GM19467 (cell line): ENCODE measurements around the gene SCN1B.

Source experiments
- ATAC-seq: cut with Tn5 transposase; IDR thresholded peaks from one replicate; pipeline ENCODE4 v1.9.1; 2021; ENCODE audit warnings: mild to moderate bottlenecking, moderate library complexity; ENCODE audit not compliant: unreplicated experiment

SCN1B gene

DNA sequence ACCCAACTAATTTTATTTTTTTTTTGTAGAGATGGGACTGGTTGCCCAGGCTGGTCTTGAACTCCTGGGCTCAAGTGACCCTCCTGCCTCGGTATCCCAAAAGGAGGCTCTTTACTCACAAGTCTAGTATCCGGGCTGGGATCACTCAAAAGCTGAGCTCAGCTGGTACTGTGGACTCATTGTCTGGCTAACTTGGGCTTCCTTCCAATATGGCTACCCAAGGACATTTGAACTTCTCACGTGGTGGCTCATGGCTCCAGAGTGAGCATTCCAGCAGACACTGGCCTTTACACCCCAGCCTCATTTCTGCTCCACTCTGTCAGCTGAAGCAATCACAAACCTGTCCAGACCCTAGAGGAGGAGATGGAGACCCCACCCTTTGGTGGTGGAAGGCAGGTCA lies 40.2 kb downstream of the SCN1B start:
- no peak for ATAC-seq

DNA sequence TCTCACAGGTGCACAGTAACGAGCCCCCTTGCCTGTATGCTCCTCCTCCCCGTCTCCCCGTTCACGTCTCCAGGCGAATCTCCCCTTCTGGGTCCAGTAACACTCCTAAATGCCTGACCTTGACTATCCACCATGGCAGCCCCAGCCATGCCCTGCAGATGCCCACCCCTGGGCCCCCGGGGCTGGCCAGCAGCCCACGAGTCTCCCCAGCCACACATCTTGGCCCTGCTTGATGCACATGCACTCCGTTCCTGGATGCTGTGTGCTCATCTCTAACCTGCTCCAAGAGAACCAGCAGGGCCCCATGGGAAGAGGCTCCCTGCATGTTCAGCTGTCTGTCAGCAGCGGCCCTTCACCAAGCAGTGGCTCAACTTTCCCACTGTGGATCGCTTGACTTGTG lies 43.2 kb downstream of the SCN1B start:
- no peak for ATAC-seq

DNA sequence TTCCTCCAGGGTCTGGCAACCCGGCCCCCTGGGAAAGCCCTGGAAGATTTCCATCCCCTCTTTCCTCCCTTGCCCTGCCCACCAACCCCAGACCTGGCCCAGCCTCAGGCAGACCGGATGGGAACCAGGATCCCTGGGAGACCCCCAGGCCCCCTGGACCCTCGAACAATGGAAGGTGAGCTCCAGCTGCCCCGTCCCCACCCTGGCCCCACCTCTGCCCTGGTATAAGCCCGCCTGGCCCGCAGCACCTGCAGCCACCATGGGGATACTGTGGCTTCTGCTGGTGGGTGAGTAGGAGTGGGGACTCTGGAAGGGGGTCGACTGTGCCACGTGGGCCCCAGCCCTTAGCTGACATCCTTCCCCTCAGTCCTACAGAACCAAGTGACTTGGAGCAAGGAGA lies 43.7 kb downstream of the SCN1B start:
- ATAC-seq: no peak

DNA sequence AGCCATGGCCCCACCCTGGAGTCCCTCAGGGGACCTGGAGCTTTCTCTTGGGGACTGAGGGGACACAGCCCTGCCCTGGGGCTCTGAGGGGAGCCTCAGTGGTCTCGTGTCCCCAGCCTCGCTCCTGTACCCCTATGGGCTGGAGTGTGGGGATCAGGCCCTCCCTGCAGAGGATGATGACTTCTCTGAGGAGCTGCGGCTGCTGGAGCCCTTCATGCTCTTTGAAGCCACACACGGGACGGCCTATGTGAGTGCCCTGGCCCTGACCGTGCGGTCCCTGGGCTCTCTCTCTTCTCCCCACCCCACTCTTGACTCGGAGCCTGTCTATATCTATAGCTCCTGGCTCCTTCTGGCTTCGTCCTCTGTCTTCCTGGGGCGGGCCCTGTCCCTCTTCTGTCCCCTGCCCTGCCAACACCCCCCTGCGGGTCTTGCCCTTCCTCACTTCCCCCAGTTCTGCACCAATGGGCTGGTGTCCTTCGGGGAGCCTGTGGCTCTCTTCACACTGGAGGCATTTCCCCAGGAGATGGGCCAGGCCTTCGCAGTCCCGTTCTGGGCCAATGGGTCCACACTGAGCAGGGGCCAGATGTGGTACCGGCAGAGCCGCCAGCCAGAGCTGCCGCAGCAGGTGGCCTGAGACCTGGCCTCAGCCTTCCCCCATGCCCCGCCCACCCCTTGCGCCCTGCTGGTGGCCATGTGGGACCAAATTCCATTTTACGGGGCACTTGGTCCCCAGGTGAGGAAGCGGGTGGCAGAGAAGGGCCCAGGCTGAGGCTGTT lies 44.3 kb downstream of the SCN1B start:
- no peak for ATAC-seq

DNA sequence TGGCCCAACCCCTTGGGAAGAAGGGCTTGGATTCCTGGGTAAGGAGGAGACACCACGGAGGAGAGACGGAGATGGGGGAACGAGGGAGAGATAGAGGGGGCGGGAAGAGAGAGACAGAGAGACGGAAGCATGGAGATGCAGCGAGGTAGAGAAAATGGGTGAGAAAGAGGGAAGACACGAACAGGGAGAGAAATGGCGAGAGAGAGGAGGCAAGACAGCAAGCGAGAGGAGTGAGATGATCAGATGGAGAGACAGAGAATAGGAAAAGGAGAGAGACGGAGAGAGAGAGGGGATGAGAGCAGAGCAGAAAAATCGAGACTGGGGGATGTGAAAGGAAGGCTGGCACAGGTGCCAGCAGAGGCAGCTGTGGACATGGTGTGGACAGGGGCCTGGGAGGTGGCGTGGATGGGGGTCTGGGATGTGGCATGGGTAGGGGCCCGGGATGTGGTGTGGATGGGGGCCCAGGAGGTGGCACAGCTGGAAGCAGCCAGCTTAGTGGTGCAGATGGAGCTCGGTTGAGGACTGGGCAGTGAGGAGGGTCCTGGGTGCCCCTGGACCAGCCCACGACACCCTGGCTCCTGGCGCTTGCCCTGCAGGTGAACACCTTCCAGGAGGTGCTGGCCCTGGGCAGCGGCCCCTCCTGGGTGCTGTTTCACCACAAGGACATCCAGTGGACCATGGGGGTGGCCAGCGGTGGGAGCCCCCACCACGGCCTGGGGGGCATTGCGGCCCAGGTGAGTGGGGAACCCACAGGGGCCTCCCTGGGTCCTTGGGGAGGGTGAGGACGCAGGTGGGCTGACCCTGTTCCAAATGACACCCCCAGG lies 45.1 kb downstream of the SCN1B start:
- ATAC-seq: no peak

DNA sequence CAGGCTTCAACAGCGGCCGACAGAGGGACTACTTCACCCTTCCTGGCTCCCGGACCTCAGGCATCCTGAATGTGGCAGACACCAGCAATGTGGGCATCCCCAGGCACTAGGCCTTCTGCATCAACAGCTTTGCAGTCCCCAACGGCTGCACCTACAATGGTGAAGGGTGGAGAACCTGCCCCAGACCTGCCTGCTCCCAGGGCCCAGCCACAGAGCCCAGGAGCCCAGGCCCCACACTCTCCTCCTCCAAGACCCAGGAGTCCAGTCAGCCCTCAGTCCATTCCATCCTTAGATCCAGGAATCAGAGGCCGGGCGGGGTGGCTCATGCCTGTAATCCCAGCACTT lies 45.7 kb downstream of the SCN1B start:
- ATAC-seq: no peak

DNA sequence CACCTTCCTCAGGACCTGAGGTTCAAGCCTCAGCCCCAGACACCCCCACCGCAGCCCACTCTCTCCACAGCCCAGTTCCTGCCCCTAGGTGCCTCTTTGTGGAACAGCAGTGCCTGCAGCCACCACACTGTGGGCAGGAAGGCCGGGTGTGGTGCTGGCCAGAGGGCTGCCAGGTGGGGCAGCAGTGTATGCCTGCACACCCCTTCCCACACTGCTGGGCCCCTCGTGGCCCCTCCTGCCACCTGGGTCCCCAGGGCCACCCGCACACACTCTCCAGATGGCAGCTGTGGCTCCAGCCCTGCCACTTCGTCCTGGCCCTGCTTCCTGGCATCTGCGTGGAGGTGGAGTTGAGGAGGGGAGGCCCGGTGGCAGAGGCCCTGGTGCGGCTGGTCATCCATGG lies 46.4 kb downstream of the SCN1B start:
- ATAC-seq: no peak

DNA sequence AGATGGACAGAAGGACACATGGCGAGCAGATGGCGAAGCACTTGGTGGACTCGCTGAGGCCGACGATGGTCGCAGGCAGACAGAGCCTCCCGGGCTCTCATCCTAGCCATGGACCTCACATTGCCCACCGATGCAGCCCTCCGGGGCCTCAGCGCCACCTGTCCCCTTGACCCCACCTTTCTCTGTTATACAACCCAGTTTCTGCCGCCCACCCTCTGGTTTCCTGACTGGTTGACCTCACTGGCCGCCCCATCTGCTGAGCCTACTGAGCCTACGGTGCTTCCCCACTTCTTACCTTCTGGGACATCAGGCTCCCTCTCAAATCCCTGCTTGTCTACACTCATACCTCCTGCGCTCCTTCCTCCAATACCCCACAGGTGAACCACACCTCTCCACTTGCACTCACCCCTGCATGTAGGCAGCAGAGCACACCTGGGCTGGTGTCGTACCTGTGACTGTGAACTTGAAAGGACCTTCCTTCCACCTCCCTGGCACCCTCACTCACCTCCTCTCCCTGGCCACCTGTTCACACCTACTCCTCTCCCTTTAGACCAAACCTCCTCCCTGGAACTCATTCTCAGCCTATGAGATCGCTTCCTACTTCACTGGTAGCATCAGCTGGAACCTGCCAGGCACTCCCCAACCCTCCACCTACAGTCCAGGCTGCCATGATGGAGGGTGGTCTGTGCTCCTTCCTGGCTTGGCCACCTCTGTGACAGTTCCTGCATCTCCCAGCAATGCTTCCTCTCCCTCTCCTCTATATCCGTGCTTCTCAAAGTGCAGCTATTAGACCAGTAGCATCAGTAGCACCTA lies 47.3 kb downstream of the SCN1B start:
- no peak for ATAC-seq

DNA sequence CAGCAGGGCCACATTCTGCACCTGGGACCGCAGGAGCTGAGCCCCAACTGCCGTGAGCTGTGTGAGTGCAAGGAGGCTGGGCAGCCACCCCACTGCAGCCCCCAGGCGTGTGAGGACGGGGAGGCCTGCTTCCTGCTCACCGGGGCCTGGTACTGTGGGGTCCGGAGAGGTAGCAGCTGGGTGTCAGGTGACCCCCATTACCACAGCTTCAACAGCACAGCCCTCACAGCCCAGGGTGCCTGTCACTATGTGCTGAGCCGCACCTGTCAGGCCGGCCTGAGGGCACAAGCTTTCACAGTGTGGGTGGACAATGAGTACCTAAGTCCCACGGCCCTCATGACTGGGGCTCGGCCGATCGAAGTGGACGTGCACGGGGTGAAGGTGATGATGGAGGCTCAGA lies 49.6 kb downstream of the SCN1B start:
- no peak for ATAC-seq

DNA sequence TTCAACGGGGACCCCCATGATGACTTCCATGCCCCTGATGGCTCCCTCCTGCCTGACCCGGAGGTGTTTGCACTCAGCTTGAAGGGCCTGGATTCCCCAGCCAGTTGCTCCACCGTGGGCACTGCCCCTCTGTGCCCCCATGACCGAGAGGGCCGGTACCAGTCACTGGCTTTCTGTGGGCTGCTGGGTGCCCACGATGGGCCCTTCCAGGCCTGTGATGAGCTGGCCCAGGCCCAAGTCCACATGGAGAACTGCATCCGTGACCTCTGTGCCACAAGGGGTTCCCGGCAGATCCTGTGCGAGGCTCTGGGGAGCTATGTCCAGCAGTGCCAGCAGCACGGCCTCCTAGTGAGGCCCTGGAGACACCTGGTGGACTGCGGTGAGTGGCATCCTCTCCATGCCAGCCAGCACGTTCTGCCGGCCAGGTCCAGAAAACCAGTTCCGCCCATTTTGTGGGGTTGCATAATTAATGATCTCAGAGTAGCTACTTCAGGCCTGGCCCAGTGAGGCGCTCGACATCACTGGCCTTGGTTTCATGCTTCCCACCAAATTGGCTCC lies 50.4 kb downstream of the SCN1B start:
- ATAC-seq: no peak

DNA sequence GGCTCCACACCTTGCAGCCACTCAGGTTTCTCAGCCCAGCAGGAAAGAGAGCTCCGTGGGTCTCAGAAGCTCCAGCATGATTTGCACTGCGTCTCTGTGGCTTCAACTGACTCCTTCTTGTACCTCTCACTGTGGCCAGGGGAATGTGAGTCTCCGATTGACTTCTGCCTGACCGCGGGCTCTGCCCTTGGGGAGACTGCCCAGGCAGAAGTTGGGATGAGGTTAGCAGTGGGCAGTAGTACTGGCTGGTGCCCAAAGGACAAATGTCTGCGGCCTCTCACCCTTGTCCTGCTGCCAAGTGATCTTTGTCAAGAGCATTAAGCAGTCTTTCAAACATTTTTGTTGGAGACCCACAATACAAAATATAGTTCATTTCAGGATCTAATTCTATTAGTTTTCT lies 50.9 kb downstream of the SCN1B start:
- ATAC-seq: no peak

DNA sequence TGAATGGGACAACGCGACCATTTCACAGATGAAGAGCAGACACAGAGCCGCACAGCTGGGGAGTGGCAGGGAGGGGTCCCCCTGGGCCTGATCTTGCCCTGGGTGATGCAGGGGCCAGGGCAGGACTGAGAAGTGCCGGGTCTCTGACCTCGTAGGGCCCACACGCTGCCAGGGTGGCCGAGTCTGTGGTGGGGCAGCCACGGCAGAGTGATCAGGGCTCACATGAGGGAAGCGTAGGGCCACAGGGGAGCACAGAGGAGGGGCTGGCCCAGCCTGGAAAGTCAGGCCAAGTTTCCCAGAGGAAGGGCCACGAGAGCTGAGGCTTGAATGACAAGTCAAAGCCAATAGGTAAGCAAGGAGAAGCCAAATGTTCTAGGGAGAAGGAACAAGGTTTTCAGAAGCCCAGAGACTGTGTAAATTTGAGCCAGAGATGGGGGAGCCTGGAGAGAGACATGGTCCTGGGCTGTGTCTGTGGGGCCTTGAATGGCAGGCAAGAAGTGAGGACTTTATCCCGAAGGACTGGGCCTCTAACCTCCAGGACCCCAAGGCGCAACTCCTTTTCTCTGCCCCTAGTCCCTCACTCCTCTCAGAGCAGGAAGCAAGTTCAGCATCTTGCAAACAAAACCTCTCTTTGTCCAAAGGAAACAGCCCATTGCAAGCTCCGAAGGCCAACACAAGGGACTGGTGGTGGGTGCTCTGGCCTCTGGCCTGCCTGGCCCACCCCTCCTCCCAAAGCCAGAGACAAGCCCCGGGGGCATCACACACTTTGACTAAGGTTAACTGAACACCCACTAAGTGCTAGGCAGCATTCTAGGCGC lies 53.6 kb downstream of the SCN1B start:
- no peak for ATAC-seq

DNA sequence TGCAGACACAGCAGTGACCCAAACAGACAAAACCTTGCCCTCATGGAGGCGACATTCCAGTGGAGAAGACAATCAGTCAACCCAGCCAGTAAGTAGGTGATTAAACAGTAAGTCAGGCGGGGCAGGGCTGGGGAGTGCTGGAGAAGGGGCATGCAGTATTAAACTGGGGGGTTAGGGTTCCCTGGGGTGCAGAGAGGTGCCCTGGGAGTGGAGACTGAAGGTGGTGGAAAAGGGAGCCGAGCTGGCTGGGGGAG lies 54.2 kb downstream of the SCN1B start:
- ATAC-seq: no peak

DNA sequence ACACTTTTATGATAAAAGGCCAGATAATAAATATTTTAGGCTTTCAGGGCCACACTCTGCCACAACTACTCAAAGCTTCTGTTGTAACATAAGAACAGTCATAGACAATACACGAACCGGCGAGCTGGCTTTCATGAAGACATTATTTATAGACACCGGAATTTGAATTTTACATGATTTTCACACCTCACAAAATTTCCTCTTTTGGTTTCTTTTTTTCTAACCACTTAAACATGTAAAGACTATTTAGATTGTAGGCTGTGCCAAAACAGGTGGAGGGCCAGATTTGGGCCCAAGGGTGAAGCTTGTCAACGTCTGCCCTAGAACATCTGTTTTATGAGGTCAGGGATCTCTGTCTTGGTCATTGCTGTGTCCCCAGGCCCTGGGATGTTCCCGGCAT lies 55.7 kb downstream of the SCN1B start:
- ATAC-seq: no peak

DNA sequence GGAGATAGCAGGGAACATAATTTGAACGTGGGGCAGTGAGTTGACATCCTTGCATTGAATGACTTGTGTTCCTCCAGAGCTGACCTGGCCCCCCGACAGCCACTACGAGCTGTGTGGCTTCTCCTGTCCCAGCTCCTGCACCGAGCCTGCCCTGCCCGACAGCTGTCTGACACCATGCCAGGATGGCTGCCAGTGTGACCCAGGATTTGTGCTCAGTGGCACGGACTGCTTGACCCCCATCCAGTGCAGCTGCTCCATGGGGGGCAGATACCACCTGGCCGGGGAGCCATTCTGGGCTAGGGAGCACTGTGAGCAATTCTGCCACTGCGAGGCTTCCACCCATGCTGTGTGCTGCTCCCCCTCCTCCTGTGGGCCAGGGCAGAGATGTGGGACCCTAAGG lies 56.2 kb downstream of the SCN1B start:
- ATAC-seq: no peak

DNA sequence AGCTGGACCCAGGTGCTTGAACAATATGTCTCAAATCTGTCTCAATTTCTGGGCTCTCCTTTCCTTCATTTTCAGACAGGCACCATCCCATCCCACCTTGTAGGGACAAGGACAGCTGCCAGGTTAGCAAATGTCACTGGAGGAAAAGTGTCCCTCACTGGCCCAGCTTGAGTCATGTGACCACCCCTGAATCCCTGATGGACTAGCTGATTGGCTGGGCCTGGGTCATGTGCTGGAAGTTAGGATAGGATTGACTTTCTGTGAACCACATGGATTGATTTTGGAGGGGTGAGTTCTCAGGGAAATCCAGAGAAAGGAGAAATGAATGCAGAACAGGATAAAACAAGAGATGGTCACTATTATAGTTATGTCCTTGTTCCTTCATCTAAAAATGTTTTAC lies 57.1 kb downstream of the SCN1B start:
- no peak for ATAC-seq

DNA sequence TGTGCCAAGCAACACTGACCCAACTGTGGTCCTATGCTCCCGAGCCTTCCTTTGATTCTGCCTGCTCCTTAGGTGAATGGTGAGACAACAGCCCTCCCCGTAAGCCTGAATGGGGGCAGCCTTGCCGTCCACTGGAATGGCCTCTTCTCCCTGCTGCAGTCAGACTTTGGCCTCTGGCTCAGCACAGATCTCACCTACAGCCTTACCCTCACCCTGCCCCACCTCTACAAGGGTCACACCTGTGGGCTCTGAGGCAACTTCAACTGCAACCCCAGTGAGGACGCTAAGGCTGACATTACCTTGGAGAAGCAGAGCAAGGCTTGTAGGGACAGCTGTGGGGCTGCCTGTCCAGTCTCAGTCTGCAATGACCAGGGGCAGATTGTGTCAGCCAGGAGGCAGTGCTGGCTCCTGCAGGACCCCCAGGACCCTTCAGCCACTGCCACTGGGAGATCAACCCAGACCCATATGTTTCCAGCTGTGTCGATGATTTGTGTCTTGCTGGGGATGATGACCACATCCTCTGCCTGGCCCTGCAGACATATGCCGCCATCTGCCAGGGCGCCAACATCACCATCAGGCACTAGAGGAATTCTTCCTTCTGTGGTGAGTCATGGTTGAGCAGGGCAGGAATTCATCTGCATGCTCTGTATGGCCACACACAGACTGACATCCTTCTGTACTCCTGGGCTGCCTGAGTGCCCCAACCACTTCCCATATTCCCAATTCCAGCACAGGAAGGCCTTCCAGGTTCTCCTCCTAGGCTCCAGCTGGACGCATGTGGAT lies 58.1 kb downstream of the SCN1B start:
- no peak for ATAC-seq

DNA sequence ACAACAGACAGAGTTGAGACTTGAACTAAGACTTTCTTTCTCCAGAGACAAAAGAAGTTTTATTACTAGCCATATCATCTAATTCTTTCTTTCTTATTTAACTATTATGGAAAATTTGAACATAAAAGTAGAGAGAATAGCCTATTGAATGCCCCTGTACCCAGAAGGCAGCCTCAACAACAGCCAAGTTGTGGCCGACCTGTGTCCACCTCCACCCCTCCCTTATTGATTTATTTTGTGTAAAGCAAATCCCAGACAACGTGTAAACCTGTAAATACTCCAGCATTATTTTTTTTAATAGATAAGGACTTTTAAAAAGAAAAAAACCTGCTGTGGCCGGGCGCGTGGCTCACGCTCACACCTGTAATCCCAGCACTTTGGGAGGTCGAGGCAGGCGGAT lies 59.3 kb downstream of the SCN1B start:
- ATAC-seq: no peak
